Activated CD4-positive, alpha-beta T cell treated with anti-CD3 and anti-CD28 coated beads, Interleukin-2, amount 10 ng/mL, durations not matched to agents 7 days and 5 days (primary cell): ENCODE results near the gene CAMK4. TPM values are rescaled to one million over a fixed set of nuclear protein-coding genes. Genes with fewer than 3 reads are reported as not detected.
A peak's percentile ranks its signal among the peaks of the same experiment; 100 is the strongest.

Source experiments
- CTCF ChIA-PET: fragments of 350-600 bp; sonication (Branson Sonifier 250); formaldehyde crosslinking; loops from one replicate; lab custom pipeline; 2021; ENCODE audit warnings: antibody characterized with exemption; lab: Charles Lee
- POLR2A ChIA-PET: fragments of 350-600 bp; sonication (Branson Sonifier 250); formaldehyde crosslinking; loops from one replicate; lab custom pipeline; 2021; ENCODE audit warnings: antibody characterized with exemption; lab: Charles Lee
- DNase-seq: peaks from one replicate; pipeline ENCODE4 v3.0.0-alpha.2; 2020
- H3K27ac Mint-ChIP-seq: one replicate; pipeline ENCODE4 v1.8.0; 2021; ENCODE audit warnings: mild to moderate bottlenecking, moderate library complexity, mixed read lengths
- H3K27me3 Mint-ChIP-seq: one replicate; pipeline ENCODE4 v1.8.0; 2021; ENCODE audit warnings: mixed read lengths
- H3K36me3 Mint-ChIP-seq: one replicate; pipeline ENCODE4 v1.8.0; 2021; ENCODE audit warnings: low read depth, mixed read lengths
- H3K4me1 Mint-ChIP-seq: one replicate; pipeline ENCODE4 v1.8.0; 2021; ENCODE audit warnings: mixed read lengths
- H3K4me3 Mint-ChIP-seq: one replicate; pipeline ENCODE4 v1.8.0; 2021; ENCODE audit warnings: mild to moderate bottlenecking, moderate library complexity, mixed read lengths
- H3K9me3 Mint-ChIP-seq: one replicate; pipeline ENCODE4 v1.8.0; 2021; ENCODE audit warnings: mixed read lengths
- total RNA-seq, 2 experiments: library from RNA; stranded (reverse); gene quantifications; one replicate each; pipeline ENCODE4 v1.2.3, GENCODE V29; 2021

Gene CAMK4
- total RNA-seq, 2 experiments from 2014 or later: 138 to 139 TPM

DNA sequence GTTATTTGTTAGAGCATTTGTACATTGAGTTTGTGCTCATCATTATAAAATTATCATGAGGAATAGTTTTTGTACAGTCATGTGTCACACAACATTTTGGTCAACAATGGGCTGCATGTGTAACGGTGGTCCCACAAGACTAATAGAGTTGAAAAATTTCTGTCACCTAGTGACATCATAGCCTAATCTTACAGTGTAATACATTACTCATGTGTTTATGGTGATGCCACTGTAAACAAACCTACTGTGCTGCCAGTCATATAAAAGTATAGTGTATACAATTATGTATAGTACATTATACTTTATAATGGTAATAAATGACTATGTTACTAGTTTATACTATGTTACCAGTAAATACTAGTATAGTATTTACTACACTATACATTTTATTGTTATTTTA is 3.0 kb upstream of the CAMK4 start:
- Mint-ChIP-seq H3K4me1 (peaks cover 8% of the 10 kb centered on the region), H3K9me3 (peaks cover 4% of the 10 kb centered on the region), H3K27me3 (peaks cover 4% of the 10 kb centered on the region), H3K27ac (no peak overlapping the region), H3K4me3 (no peak overlapping the region), H3K36me3 (peaks cover 15% of the 10 kb centered on the region)
- POLR2A ChIA-PET: no interaction called here
- DNase-seq: no peak
- CTCF ChIA-PET: interaction anchor here (0.6 to 1.2 kb wide), 4 partner anchors 11 to 95 kb away, joined by 3 to 6 read pairs (median 3); no protein-coding TSS in a partner anchor

- H3K4me1 Mint-ChIP-seq: peaks cover 22% of the 10 kb centered on the region
- H3K27ac Mint-ChIP-seq: peak overlapping the region; percentile 81
- POLR2A ChIA-PET: interaction anchor here (1.0 kb wide), 1 partner anchor 14 kb away, joined by 6 read pairs; no protein-coding TSS in a partner anchor
- H3K9me3 Mint-ChIP-seq: no peaks in the 10 kb centered on the region
- no peak for DNase-seq
- CTCF ChIA-PET: interaction anchor here (0.9 to 5.0 kb wide), 8 partner anchors 9 to 131 kb away, joined by 3 to 20 read pairs (median 5); partner anchors contain the start of gene WDR36
- peaks cover 32% of the 10 kb centered on the region for H3K36me3 Mint-ChIP-seq
- peaks cover 4% of the 10 kb centered on the region for H3K27me3 Mint-ChIP-seq
- peak overlapping the region; percentile 98 for H3K4me3 Mint-ChIP-seq
Observed at GRCh38 chr5:111223101-111223786, 940 bp upstream of the CAMK4 start.

DNA sequence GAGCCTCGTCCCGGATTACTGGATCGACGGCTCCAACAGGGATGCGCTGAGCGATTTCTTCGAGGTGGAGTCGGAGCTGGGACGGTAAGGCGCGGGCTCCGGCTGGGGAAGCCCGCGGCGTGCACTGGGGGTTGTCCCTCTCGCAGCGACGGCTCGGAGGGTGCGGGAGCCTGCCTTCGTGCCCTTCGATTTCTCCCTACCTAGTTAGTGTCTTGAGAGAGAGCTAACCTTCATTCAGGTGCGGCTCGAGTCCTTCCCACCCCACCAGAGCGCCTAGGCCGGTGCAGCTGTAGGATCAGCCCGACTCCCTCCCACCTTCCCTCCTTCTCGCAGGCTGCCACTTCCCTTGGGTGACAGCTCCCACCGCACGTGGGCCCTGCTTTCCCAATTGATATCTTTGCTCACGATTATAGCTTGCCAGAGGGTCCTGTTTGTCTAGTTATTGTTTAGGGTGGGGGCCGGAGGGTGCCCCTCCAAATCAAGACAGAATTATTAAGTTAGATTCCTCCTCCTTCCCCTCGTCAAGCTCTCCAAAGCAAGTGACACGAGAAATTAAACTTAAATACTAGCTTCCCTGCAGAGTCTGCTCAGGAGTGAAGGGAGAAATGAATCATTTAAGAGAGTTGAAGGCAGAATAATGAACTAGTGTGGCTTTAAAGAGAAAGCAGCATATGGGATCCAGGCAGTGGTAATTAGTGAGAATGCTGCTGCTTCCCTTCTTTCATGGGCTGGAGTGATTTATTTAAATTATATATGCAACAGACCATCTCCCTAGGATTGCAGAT is 569 bp downstream of the CAMK4 start:
- ChIA-PET POLR2A (interaction anchor here (1.0 kb wide), 1 partner anchor 30 kb away, joined by 3 read pairs; no protein-coding TSS in a partner anchor), CTCF (interaction anchor here (0.6 to 5.0 kb wide), 10 partner anchors 9 to 133 kb away, joined by 3 to 20 read pairs (median 6); partner anchors contain the start of gene WDR36)
- peak overlapping the region; percentile 98 for H3K4me3 Mint-ChIP-seq
- H3K9me3 Mint-ChIP-seq: no peaks in the 10 kb centered on the region
- no peaks in the 10 kb centered on the region for H3K27me3 Mint-ChIP-seq
- H3K4me1 Mint-ChIP-seq: peaks cover 36% of the 10 kb centered on the region
- H3K36me3 Mint-ChIP-seq: peaks cover 41% of the 10 kb centered on the region
- DNase-seq: no peak
- H3K27ac Mint-ChIP-seq: peak overlapping the region; percentile 87

GRCh38 chr5:111225926-111226325 is 1.7 kb downstream of the CAMK4 start:
- Mint-ChIP-seq H3K4me1 (peaks cover 45% of the 10 kb centered on the region), H3K27ac (peak overlapping the region; percentile 87), H3K9me3 (no peaks in the 10 kb centered on the region), H3K27me3 (no peaks in the 10 kb centered on the region), H3K4me3 (peak overlapping the region; percentile 98), H3K36me3 (peaks cover 44% of the 10 kb centered on the region)
- ChIA-PET POLR2A (no interaction called here), CTCF (interaction anchor here (1.0 to 5.0 kb wide), 3 partner anchors 10 to 66 kb away, joined by 4 to 20 read pairs (median 6); no protein-coding TSS in a partner anchor)
- no peak for DNase-seq

GRCh38 chr5:111226556-111226955 is 2.4 kb downstream of the CAMK4 start:
- Mint-ChIP-seq H3K4me1 (peaks cover 50% of the 10 kb centered on the region), H3K9me3 (no peaks in the 10 kb centered on the region), H3K36me3 (peaks cover 47% of the 10 kb centered on the region), H3K27ac (peak overlapping the region; percentile 87), H3K27me3 (no peaks in the 10 kb centered on the region), H3K4me3 (peak overlapping the region; percentile 98)
- no peak for DNase-seq
- POLR2A ChIA-PET: interaction anchor here (0.6 kb wide), 1 partner anchor 490 kb away, joined by 6 read pairs; no protein-coding TSS in a partner anchor
- CTCF ChIA-PET: interaction anchor here (0.6 to 5.0 kb wide), 5 partner anchors 10 to 67 kb away, joined by 3 to 20 read pairs (median 4); no protein-coding TSS in a partner anchor

DNA sequence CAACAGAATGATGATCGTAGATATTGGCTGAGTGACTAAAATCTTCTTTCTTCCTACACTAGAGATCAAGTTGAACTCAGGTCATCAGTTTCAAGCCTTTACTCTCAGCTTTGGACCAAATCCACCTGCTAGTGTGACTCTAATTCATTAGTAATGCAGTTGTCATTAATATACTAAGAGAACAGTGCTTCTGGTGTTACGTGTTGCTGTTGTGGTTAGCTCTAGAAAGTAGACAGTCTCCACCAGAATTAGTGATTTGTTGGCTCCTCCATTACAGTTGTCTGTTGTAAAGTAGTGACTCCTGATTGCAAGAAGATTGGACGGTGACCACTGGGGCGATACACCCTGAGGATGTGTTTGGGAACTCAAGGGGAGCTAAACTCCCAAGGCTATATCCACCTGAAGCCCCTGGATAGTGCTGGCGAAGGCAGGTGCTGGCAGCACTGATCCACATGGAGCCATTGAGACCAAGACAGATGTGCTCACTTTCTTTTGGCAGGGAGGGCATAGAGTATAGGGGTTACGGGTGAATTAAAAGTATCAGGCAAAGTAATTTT is 3.1 kb downstream of the CAMK4 start:
- H3K4me3 Mint-ChIP-seq: peak overlapping the region; percentile 98
- POLR2A ChIA-PET: no interaction called here
- no peaks in the 10 kb centered on the region for H3K9me3 Mint-ChIP-seq
- no peaks in the 10 kb centered on the region for H3K27me3 Mint-ChIP-seq
- H3K36me3 Mint-ChIP-seq: peaks cover 51% of the 10 kb centered on the region
- H3K4me1 Mint-ChIP-seq: peaks cover 57% of the 10 kb centered on the region
- CTCF ChIA-PET: interaction anchor here (0.6 to 5.0 kb wide), 4 partner anchors 9 to 67 kb away, joined by 3 to 20 read pairs (median 4); no protein-coding TSS in a partner anchor
- no peak for DNase-seq
- peak overlapping the region; percentile 87 for H3K27ac Mint-ChIP-seq

- POLR2A ChIA-PET: no interaction called here
- no peaks in the 10 kb centered on the region for H3K27me3 Mint-ChIP-seq
- CTCF ChIA-PET: interaction anchor here (5.0 kb wide), 1 partner anchor 9 kb away, joined by 20 read pairs; no protein-coding TSS in a partner anchor
Observed at GRCh38 chr5:111227801-111228200, 3.6 kb downstream of the CAMK4 start.

DNA sequence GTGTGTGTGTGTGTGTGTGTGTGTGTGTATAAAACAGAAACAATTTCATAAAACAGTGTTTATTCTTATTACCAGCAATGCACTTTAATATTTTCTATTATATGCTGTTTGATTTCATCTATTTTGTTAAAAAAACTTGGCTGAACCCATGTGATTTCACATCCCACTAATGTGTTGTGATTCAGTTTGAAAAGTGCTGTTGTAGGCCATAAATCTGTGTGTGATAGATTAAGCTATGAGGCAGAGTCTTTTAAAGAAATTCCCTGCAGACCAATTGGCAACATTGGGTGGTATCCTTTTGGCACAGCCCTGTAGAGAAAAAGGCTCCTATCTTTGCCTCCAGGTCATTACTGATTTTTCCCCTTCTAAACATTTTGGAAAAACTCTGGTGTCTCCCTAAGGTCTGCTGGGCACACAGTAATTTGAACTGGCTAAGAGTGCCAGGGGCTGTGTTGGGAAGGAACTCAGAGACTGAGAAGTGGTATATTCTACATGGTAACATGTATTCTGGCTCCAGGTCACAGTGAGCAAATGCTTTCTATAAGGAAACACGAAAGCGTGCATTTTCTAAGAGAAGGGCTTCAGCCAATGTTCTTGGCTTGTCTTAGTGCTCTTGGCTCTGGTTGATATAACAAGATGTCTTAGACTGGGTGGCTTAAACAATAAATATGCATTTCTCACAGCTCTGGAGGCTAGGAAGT is 4.5 kb downstream of the CAMK4 start:
- no peaks in the 10 kb centered on the region for H3K27me3 Mint-ChIP-seq
- H3K27ac Mint-ChIP-seq: peak overlapping the region; percentile 98
- H3K36me3 Mint-ChIP-seq: peaks cover 57% of the 10 kb centered on the region
- DNase-seq: no peak
- CTCF ChIA-PET: interaction anchor here (1.1 kb wide), 1 partner anchor 14 kb away, joined by 3 read pairs; no protein-coding TSS in a partner anchor
- no peaks in the 10 kb centered on the region for H3K9me3 Mint-ChIP-seq
- POLR2A ChIA-PET: interaction anchor here (0.6 kb wide), 1 partner anchor 33 kb away, joined by 7 read pairs; no protein-coding TSS in a partner anchor
- peaks cover 60% of the 10 kb centered on the region for H3K4me1 Mint-ChIP-seq
- peak overlapping the region; percentile 77 for H3K4me3 Mint-ChIP-seq

More at GRCh38 chr5:111227801-111228200, 3.6 kb downstream of the CAMK4 start:
- peaks cover 62% of the 10 kb centered on the region for H3K4me1 Mint-ChIP-seq
- H3K36me3 Mint-ChIP-seq: peaks cover 53% of the 10 kb centered on the region
- DNase-seq: peak; percentile 45
- H3K9me3 Mint-ChIP-seq: no peaks in the 10 kb centered on the region
- H3K27ac Mint-ChIP-seq: peak overlapping the region; percentile 87
- peak overlapping the region; percentile 98 for H3K4me3 Mint-ChIP-seq

- H3K4me1 Mint-ChIP-seq: peaks cover 63% of the 10 kb centered on the region
- no peak for DNase-seq
- no peaks in the 10 kb centered on the region for H3K9me3 Mint-ChIP-seq
- POLR2A ChIA-PET: interaction anchor here (0.5 to 0.6 kb wide), 2 partner anchors 34 to 1529 kb away, joined by 3 to 7 read pairs; no protein-coding TSS in a partner anchor
- H3K36me3 Mint-ChIP-seq: peaks cover 59% of the 10 kb centered on the region
- H3K27me3 Mint-ChIP-seq: no peaks in the 10 kb centered on the region
- peak overlapping the region; percentile 98 for H3K27ac Mint-ChIP-seq
- CTCF ChIA-PET: interaction anchor here (0.6 to 2.4 kb wide), 6 partner anchors 15 to 1715 kb away, joined by 3 to 11 read pairs (median 4); no protein-coding TSS in a partner anchor
- H3K4me3 Mint-ChIP-seq: peak overlapping the region; percentile 77
Observed at GRCh38 chr5:111229221-111229835, 5.1 kb downstream of the CAMK4 start.

GRCh38 chr5:111229871-111230810 is 6.0 kb downstream of the CAMK4 start:
- peak overlapping the region; percentile 98 for H3K27ac Mint-ChIP-seq
- POLR2A ChIA-PET: interaction anchor here (0.5 kb wide), 1 partner anchor 1528 kb away, joined by 3 read pairs; no protein-coding TSS in a partner anchor
- CTCF ChIA-PET: interaction anchor here (0.6 to 2.4 kb wide), 7 partner anchors 15 to 1714 kb away, joined by 3 to 11 read pairs (median 4); no protein-coding TSS in a partner anchor
- peaks cover 58% of the 10 kb centered on the region for H3K36me3 Mint-ChIP-seq
- no peaks in the 10 kb centered on the region for H3K27me3 Mint-ChIP-seq
- peaks cover 71% of the 10 kb centered on the region for H3K4me1 Mint-ChIP-seq
- H3K4me3 Mint-ChIP-seq: peak overlapping the region; percentile 77
- no peaks in the 10 kb centered on the region for H3K9me3 Mint-ChIP-seq
- DNase-seq: peak; percentile 40
